ENCODE data around the gene ZNF48.

Gene ZNF48

DNA sequence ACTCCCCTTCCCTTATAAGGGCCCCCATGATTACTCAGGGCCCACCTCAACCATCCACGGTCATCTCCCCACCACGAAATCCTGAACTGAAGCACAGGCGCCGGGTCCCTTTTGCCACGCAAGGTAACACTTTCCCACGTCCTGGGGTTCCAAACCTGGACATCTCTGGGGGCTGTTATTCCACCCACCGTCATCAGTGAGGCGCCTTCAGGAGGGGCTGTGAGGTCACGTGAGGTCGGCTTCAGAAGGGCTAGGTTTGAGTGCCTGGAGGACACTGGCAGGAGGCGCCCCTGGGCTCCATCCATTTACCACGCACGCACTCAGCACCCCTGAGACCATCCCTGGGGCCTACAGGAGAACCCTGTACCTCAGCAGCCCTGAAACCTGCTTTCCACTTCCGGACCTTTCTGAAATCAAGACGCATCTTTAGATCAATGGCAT, 44.2 kb upstream of the ZNF48 start:
- Histone ChIP-seq H3F3A (ENCODE audit: insufficient read depth, low read length) (peaks cover 1% of the 10 kb centered on the region; the same call in 1 of the 2 replicates), H3K9ac (ENCODE audit: low read length) (no peak overlapping the region), H3K27ac (ENCODE audit: low read length) (peak overlapping the region; percentile 33; the same call in 1 of the 2 replicates), H3K36me3 (replicated peaks; ENCODE audit: insufficient read depth, low read length) (peaks cover 2% of the 10 kb centered on the region; the same call in 1 of the 2 replicates), H3K4me3 (ENCODE audit: low read length) (no peak overlapping the region), H3K4me1 (ENCODE audit: low read length) (peaks cover 19% of the 10 kb centered on the region), H3K9me2 (replicated peaks; ENCODE audit: insufficient read depth, low read length) (no peaks in the 10 kb centered on the region), H4K20me1 (ENCODE audit: insufficient read depth, low read length) (no peaks in the 10 kb centered on the region), H2AFZ (ENCODE audit: low read length) (no peak overlapping the region), H3K27me3 (replicated peaks; ENCODE audit: insufficient read depth, low read length) (no peaks in the 10 kb centered on the region), H3K79me2 (ENCODE audit: low read length) (peaks cover 42% of the 10 kb centered on the region), H3K4me2 (ENCODE audit: low read depth, low read length) (0 out of 2 replicates have a peak overlapping the region, but pooled peaks have one; percentile 4), H3K9me3 (replicated peaks; ENCODE audit: insufficient read depth, low read length) (no peaks in the 10 kb centered on the region)
- DNase-seq: no peak
- TF ChIP-seq, protein P1, sequence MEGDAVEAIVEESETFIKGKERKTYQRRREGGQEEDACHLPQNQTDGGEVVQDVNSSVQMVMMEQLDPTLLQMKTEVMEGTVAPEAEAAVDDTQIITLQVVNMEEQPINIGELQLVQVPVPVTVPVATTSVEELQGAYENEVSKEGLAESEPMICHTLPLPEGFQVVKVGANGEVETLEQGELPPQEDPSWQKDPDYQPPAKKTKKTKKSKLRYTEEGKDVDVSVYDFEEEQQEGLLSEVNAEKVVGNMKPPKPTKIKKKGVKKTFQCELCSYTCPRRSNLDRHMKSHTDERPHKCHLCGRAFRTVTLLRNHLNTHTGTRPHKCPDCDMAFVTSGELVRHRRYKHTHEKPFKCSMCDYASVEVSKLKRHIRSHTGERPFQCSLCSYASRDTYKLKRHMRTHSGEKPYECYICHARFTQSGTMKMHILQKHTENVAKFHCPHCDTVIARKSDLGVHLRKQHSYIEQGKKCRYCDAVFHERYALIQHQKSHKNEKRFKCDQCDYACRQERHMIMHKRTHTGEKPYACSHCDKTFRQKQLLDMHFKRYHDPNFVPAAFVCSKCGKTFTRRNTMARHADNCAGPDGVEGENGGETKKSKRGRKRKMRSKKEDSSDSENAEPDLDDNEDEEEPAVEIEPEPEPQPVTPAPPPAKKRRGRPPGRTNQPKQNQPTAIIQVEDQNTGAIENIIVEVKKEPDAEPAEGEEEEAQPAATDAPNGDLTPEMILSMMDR (IDR thresholded peaks at IDR 0.05; ENCODE audit: low read length): no peak
- TF ChIP-seq EZH2 (optimal IDR thresholded peaks at IDR 0.05; ENCODE audit: low read depth, low read length): no peak
- no peak for TF ChIP-seq EZH2phosphoT487 (IDR thresholded peaks at IDR 0.05; ENCODE audit: low read length)

DNA sequence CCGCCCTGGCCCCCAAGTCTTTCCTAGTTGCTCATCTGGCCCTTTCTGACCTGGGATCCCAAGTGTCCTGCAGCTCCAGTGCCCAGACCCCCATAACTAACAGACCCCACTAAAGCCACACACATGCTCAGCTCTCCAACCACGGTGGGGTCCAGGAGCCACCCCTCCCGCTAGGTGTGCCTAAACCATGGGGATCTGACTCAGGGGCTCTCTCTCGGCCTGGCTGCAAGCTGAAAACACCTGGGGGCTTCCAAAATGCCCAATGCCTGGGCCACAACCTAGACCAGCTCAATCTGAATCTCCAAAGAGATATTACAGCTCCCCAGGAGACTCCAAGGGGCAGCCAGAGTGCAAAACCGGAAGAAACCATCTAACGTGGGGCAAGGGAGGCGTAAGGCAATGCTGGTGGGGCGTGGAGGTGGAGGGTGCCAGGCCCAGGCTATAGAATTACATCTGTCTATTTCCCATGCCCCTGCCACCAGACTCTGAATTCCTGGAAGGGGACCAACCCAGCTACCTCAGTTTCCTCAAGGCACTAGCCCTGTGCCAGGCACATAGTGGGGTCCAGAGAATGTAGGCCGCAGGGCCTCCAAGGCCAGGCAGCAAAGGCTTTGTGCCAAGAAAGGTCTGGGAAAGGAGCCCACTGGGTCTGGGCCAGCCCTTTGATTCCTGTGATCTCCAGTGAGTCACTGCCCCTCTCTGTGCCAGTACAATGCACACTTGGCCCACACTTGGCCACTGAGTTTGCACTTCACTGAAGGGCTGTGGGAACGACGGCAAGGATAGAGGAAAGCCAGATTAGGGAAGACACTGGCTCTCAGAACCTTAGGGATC, 43.4 kb upstream of the ZNF48 start:
- Histone ChIP-seq H3F3A (ENCODE audit: insufficient read depth, low read length) (peaks cover 9% of the 10 kb centered on the region), H3K36me3 (replicated peaks; ENCODE audit: insufficient read depth, low read length) (peaks cover 2% of the 10 kb centered on the region; the same call in 1 of the 2 replicates), H3K27me3 (replicated peaks; ENCODE audit: insufficient read depth, low read length) (no peaks in the 10 kb centered on the region), H4K20me1 (ENCODE audit: insufficient read depth, low read length) (no peaks in the 10 kb centered on the region), H3K9me3 (replicated peaks; ENCODE audit: insufficient read depth, low read length) (no peaks in the 10 kb centered on the region), H3K4me1 (ENCODE audit: low read length) (peaks cover 23% of the 10 kb centered on the region), H3K79me2 (ENCODE audit: low read length) (peaks cover 45% of the 10 kb centered on the region), H3K9me2 (replicated peaks; ENCODE audit: insufficient read depth, low read length) (no peaks in the 10 kb centered on the region), H3K4me3 (ENCODE audit: low read length) (no peak overlapping the region), H3K4me2 (ENCODE audit: low read depth, low read length) (no peak overlapping the region), H3K9ac (ENCODE audit: low read length) (no peak overlapping the region), H3K27ac (ENCODE audit: low read length) (no peak overlapping the region), H2AFZ (ENCODE audit: low read length) (no peak overlapping the region)
- no peak for DNase-seq
- TF ChIP-seq EZH2 (optimal IDR thresholded peaks at IDR 0.05; ENCODE audit: low read depth, low read length) (no peak), EZH2phosphoT487 (IDR thresholded peaks at IDR 0.05; ENCODE audit: low read length) (no peak)
- TF ChIP-seq, protein P1 (IDR thresholded peaks at IDR 0.05; ENCODE audit: low read length): no peak

DNA sequence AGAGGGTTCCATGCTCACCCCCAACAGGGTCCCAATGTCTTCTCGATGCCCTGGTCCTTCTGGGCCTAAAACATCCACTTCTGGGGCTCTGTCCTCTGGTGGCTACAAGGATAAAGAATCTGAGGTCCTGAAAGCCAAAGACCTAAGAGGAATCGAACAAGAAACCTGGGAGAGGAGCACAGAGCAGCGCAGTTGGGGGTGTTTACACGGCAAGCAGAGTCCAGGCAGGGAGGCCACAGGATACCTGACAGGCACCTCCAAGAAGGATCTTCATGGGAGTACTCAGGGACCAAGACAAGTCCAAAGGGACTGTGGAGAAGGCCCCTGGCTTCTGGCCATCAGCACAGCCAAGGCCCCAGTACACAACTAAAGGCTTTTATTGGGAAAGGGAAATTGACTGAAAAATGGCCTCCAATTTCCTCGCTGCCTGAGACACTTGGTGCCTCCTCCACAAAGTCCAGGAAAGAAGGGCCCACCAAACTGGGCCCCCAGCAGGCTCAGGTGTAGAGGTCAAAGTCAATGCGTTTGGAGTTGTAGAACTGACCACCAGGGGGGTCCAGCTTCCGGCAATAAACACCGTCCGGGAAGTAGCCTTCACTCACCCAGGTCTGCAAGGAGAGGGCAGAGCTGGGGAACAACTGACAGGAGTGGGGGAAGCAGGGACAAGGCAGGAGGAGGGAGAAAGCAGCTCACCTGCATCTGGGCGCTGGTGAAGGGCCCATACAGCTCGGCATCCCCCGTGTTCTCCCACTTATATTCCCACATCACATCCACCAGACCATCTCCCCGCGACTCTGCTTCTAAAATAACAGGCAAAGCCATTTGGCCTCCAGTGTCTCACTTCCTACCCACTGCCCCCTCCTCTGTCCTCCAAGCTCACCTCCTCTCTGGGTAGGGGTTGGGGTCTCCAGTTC, 42.5 kb upstream of the ZNF48 start:
- TF ChIP-seq EZH2phosphoT487 (IDR thresholded peaks at IDR 0.05; ENCODE audit: low read length) (no peak), EZH2 (optimal IDR thresholded peaks at IDR 0.05; ENCODE audit: low read depth, low read length) (no peak)
- TF ChIP-seq, protein P1 (IDR thresholded peaks at IDR 0.05; ENCODE audit: low read length): no peak; the same call in 1 of the 2 replicates
- Histone ChIP-seq H3K9ac (ENCODE audit: low read length) (no peak overlapping the region), H3K4me3 (ENCODE audit: low read length) (no peak overlapping the region), H3K4me1 (ENCODE audit: low read length) (peaks cover 23% of the 10 kb centered on the region), H3K79me2 (ENCODE audit: low read length) (peaks cover 45% of the 10 kb centered on the region), H3K36me3 (replicated peaks; ENCODE audit: insufficient read depth, low read length) (peaks cover 2% of the 10 kb centered on the region; the same call in 1 of the 2 replicates), H3K27me3 (replicated peaks; ENCODE audit: insufficient read depth, low read length) (no peaks in the 10 kb centered on the region), H3F3A (ENCODE audit: insufficient read depth, low read length) (peaks cover 9% of the 10 kb centered on the region), H2AFZ (ENCODE audit: low read length) (no peak overlapping the region), H3K4me2 (ENCODE audit: low read depth, low read length) (no peak overlapping the region), H3K9me2 (replicated peaks; ENCODE audit: insufficient read depth, low read length) (no peaks in the 10 kb centered on the region), H3K27ac (ENCODE audit: low read length) (no peak overlapping the region), H3K9me3 (replicated peaks; ENCODE audit: insufficient read depth, low read length) (no peaks in the 10 kb centered on the region), H4K20me1 (ENCODE audit: insufficient read depth, low read length) (no peaks in the 10 kb centered on the region)
- DNase-seq: no peak
